ENCODE measurements around the gene SPECC1.
A peak's percentile ranks its signal among the peaks of the same experiment; 100 is the strongest.

The SPECC1 gene

GRCh38 chr17:20242271-20242670, 233.1 kb downstream of the SPECC1 start:
- no peaks in the 10 kb centered on the region for H3K9me3 Mint-ChIP-seq
- DNase-seq: no peak
- H3K27me3 Mint-ChIP-seq (ENCODE audit: low read depth, poor library complexity): no peaks in the 10 kb centered on the region
- H3K4me1 Mint-ChIP-seq: no peaks in the 10 kb centered on the region
- H3K36me3 Mint-ChIP-seq (ENCODE audit: low read depth): peaks cover 17% of the 10 kb centered on the region
- no peak for TF ChIP-seq CTCF (IDR thresholded peaks at IDR 0.05)
- H3K4me3 Mint-ChIP-seq: no peak overlapping the region
- H3K27ac Mint-ChIP-seq: no peak overlapping the region

- H3K27ac Mint-ChIP-seq: no peak overlapping the region
- H3K4me1 Mint-ChIP-seq: no peaks in the 10 kb centered on the region
- no peak for TF ChIP-seq CTCF (IDR thresholded peaks at IDR 0.05)
- H3K9me3 Mint-ChIP-seq: no peaks in the 10 kb centered on the region
- H3K27me3 Mint-ChIP-seq (ENCODE audit: low read depth, poor library complexity): no peaks in the 10 kb centered on the region
- no peak overlapping the region for H3K4me3 Mint-ChIP-seq
- DNase-seq: no peak
- peaks cover 29% of the 10 kb centered on the region for H3K36me3 Mint-ChIP-seq (ENCODE audit: low read depth)
These were observed 234.4 kb downstream of the SPECC1 start for GRCh38 chr17:20243524-20243923.

- TF ChIP-seq CTCF (IDR thresholded peaks at IDR 0.05): no peak
- H3K4me3 Mint-ChIP-seq: no peak overlapping the region
- H3K4me1 Mint-ChIP-seq: no peaks in the 10 kb centered on the region
- no peak overlapping the region for H3K27ac Mint-ChIP-seq
- no peak for DNase-seq
- H3K9me3 Mint-ChIP-seq: peaks cover 10% of the 10 kb centered on the region
- H3K27me3 Mint-ChIP-seq (ENCODE audit: low read depth, poor library complexity): no peaks in the 10 kb centered on the region
- H3K36me3 Mint-ChIP-seq (ENCODE audit: low read depth): peaks cover 41% of the 10 kb centered on the region
These were observed 235.5 kb downstream of the SPECC1 start for GRCh38 chr17:20244671-20245070.

GRCh38 chr17:20246692-20247091, 237.5 kb downstream of the SPECC1 start:
- Mint-ChIP-seq H3K27ac (no peak overlapping the region), H3K27me3 (ENCODE audit: low read depth, poor library complexity) (no peaks in the 10 kb centered on the region), H3K9me3 (peaks cover 14% of the 10 kb centered on the region), H3K4me3 (no peak overlapping the region), H3K4me1 (no peaks in the 10 kb centered on the region), H3K36me3 (ENCODE audit: low read depth) (peaks cover 46% of the 10 kb centered on the region)
- TF ChIP-seq CTCF (IDR thresholded peaks at IDR 0.05): no peak
- no peak for DNase-seq

- H3K4me3 Mint-ChIP-seq: no peak overlapping the region
- TF ChIP-seq CTCF (IDR thresholded peaks at IDR 0.05): no peak
These were observed 244.2 kb downstream of the SPECC1 start for GRCh38 chr17:20253323-20253722.

GRCh38 chr17:20254541-20254940, 245.4 kb downstream of the SPECC1 start:
- H3K27ac Mint-ChIP-seq: peak overlapping the region; percentile 9
- H3K4me1 Mint-ChIP-seq: peaks cover 31% of the 10 kb centered on the region
- peaks cover 51% of the 10 kb centered on the region for H3K36me3 Mint-ChIP-seq (ENCODE audit: low read depth)
- TF ChIP-seq CTCF (IDR thresholded peaks at IDR 0.05): no peak
- H3K9me3 Mint-ChIP-seq: peaks cover 22% of the 10 kb centered on the region
- no peak for DNase-seq
- peaks cover 3% of the 10 kb centered on the region for H3K27me3 Mint-ChIP-seq (ENCODE audit: low read depth, poor library complexity)
- H3K4me3 Mint-ChIP-seq: no peak overlapping the region

More at GRCh38 chr17:20253323-20253722, 244.2 kb downstream of the SPECC1 start:
- DNase-seq: no peak
- Mint-ChIP-seq H3K36me3 (ENCODE audit: low read depth) (peaks cover 54% of the 10 kb centered on the region), H3K9me3 (peaks cover 26% of the 10 kb centered on the region), H3K27ac (no peak overlapping the region), H3K27me3 (ENCODE audit: low read depth, poor library complexity) (peaks cover 3% of the 10 kb centered on the region), H3K4me1 (peaks cover 31% of the 10 kb centered on the region)

Measured in nephron progenitor cell (in vitro differentiated cells).